KBM-7 (cell line): ENCODE measurements around the gene KRTAP9-1.
"Not testable (repeated sequence)": the region's sequence is repeated elsewhere in the genome, so short reads cannot be mapped to it uniquely, and the experiment has no call there.

ENCODE experiments used
- DNase-seq: peaks from one replicate; pipeline ENCODE4 v3.0.0-alpha.2; 2015
- in situ Hi-C: fragments of 300-500 bp; cut with MboI; formaldehyde crosslinking; loops from 2 replicates; pipeline ENCODE4 v1.14.3; 2020; ENCODE audit warnings: low sequenced_read_pairs, low pct_unique_long_range_greater_than_20kb, mixed read lengths

Gene KRTAP9-1

DNA sequence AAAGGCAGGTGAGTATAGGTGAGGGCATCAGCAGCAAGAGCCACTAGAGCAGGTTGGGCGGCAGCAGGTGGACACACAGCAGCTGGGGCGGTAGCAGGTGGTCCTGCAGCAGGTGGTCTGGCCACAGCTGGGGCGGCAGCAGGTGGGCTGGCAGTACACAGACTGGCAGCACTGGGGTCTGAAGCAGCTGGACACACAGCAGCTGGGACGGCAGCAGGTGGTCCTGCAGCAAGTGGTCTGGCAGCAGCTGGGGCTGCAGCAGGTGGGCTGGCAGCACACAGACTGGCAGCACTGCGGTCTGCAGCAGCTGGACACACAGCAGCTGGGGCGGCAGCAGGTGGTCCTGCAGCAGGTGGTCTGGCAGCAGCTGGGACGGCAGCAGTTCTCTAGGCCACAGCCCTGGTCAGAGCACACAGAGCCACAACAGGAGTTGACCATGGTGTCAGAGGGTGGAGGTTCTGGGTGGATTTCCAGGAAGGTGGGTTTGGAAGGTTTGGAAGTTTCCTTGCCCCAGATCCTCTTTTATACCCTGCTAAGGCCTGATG, 11.9 kb upstream of the KRTAP9-1 start, which contains the start of gene KRTAP4-2:
KRTAP4-2 (minus strand) TSS at position 495 of the 545 bp plus-strand sequence; CDS start at position 438, 57 bp downstream.
- in situ Hi-C loops = no loop called here
- DNase-seq = no peak

DNA sequence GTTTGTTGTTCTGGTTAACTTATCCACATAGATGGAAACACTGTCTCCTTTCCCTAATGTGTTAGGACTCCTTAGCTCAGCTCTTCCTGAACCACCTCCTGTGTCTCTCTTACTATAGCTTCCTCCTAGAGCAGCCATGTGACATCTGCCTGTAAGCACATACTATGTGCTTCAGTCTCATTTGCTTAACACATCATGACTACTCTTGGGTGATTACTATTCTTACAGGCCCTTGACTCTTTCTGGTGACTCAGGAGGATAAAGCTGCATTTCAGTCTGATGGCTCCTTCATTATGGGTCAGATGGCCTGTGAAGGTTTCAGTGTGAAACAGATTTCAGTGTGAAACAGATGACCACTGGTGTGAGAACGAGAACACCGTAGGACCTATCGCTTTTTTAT, 11.3 kb upstream of the KRTAP9-1 start:
- no peak for DNase-seq
- in situ Hi-C loops = no loop called here

DNA sequence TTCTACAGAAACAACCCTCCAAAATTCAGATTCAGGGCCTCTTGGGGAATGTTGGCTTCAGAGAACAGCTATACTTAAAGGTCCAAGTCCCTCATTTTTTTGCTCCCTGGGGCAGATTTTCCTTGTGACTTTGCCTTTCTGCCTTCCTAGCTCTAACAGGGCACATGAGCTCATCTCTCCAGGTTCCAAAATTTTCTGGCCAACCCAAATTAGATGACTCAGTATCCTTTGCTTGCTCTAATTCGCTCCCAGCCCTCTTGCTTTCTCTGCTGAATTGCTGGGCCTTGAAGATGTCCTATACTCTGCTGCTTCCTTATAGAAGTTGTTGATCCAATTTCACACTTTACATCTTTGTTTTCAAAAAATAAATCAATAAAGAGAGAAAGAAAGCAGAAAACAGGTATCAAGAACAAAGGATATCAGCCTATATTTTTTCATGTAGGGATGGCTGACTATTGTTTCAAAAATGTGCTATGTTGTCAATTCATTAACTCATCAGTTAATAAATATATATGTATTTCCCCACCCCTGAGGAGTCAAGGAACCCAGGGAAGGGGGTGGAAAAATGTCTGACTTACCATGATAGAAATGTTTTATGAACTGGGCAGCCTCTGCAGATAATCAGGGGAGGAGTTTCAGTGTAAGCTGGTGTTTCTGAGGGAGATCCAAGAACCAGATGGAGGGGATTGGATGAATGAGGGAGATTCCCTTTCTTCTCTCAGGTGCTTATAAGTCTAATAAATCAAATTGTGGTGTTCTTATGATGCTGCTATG, 10.7 kb upstream of the KRTAP9-1 start:
- DNase-seq = no peak
- in situ Hi-C loops = no loop called here

DNA sequence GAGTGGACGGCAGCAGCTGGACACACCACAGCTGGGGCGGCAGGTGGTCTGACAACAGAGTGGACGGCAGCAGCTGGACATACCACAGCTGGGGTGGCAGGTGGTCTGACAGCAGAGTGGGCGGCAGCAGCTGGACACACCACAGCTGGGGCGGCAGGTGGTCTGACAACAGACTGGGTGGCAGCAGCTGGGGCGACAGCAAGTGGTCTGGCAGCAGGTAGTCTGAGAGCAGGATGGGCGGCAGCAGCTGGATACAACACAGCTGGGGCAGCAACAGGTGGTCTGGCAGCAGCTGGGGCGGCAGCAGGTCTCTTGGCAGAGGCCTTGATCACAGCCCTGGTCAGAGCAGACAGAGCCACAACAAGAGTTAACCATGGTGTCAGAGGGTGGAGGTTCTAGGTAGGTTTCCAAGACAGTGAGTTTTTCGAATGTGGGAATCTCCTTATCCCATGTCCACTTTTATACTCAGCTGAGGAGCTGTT, 5.2 kb upstream of the KRTAP9-1 start, which contains the start of gene KRTAP4-1:
KRTAP4-1 (minus strand) TSS at position 432 of the 482 bp plus-strand sequence; CDS start at position 375, 57 bp downstream.
- in situ Hi-C loops = no loop called here
- no peak for DNase-seq

- DNase-seq = no peak
- in situ Hi-C loops = no loop called here
Measured at GRCh38 chr17:41185001-41185400, 4.7 kb upstream of the KRTAP9-1 start.

GRCh38 chr17:41186872-41187271, 2.8 kb upstream of the KRTAP9-1 start:
- no peak for DNase-seq
- in situ Hi-C loops = no loop called here

- no peak for DNase-seq
- in situ Hi-C loops = no loop called here
Measured at GRCh38 chr17:41190328-41190727, 641 bp downstream of the KRTAP9-1 start.

DNA sequence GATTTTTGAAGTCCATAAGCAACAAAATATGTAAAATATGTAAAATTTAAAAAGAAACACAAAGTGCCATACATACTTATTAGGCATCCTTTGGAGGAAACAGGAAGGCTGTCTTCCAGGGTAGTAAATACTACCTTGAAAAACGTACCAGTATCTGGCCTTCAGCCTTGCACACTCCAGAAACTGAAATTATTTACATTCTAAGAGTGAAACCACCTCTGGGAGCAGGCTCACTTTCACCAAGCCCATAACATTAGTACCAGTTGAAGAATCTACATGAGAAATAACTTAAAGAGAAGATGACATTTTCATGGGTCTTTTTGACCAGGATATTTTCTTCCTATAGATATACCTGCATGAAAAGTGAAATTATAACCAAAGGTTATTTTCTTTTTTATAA, 6.4 kb downstream of the KRTAP9-1 start:
- in situ Hi-C loops = no loop called here
- DNase-seq = no peak

- no peak for DNase-seq
- in situ Hi-C loops = no loop called here
Measured at GRCh38 chr17:41199421-41200078, 9.9 kb downstream of the KRTAP9-1 start.

- in situ Hi-C loops = no loop called here
- no peak for DNase-seq
Measured at GRCh38 chr17:41211845-41212466, 22.3 kb downstream of the KRTAP9-1 start.

DNA sequence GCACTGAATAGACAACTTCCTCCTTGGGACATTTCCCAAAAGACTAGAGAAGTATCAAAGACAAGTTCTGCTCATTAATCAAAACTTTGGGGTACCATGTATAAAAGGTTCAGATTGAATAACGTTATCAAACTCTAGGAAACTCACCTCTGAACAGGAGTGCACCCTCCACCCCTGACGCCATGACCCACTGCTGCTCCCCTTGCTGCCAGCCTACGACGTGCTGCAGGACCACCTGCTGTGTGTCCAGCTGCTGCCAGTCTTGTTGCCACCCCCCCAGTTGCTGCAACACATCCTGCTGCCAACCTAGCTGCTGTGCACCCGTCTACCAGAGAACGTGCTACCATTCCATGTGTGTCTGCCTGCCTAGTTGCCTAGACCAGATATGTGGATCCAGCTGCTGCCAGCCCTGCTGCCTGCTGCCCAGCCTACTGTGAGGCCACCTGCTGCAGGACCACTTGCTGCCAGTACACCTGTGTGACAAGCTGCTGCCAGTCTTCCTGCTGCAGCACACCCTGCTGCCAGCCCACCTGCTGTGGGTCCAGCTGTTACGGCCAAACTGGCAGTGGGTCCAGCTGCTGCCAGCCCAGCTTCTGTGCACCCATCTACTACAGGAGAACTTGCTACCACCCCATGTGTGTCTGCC, 23.0 kb downstream of the KRTAP9-1 start:
- in situ Hi-C loops = no loop called here
- no peak for DNase-seq

- DNase-seq = no peak
- in situ Hi-C loops = no loop called here
Measured at GRCh38 chr17:41215681-41216080, 26.0 kb downstream of the KRTAP9-1 start.

- in situ Hi-C loops = no loop called here
- DNase-seq = no peak
Measured at GRCh38 chr17:41223821-41224220, 34.1 kb downstream of the KRTAP9-1 start.

DNA sequence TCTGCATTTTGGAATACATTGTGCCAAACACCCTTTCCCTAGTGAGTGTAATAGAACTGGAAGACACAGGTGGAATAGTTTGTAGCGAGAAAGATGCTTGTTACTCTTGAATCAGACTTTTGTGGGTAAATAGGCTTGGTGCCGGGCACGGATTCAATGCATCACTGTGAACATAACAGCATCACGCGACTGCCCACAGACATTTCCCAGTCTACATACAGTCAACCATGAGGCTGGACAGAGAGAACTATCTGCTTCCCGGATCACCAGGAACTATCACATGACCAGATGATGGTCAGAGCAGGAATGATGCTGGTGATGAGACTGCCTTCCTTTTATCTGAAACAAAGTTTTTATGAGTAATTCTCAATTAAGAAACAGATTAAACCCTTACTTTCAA, 36.4 kb downstream of the KRTAP9-1 start:
- no peak for DNase-seq
- in situ Hi-C loops = no loop called here

DNA sequence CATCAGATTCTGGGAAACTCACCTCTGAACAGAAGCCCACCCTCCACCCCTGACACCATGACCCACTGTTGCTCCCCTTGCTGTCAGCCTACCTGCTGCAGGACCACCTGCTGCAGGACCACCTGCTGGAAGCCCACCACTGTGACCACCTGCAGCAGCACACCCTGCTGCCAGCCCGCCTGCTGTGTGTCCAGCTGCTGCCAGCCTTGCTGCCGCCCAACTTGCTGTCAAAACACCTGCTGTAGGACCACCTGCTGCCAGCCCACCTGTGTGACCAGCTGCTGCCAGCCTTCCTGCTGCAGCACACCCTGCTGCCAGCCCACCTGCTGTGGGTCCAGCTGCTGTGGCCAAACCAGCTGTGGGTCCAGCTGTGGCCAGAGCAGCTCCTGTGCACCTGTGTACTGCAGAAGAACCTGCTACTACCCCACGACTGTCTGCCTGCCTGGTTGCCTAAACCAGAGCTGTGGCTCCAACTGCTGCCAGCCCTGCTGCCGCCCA, 37.0 kb downstream of the KRTAP9-1 start, which contains the start of gene KRTAP9-2:
KRTAP9-2 (plus strand) TSS at position 51 of the 498 bp plus-strand sequence; CDS start at position 58, 7 bp downstream.
- DNase-seq, in situ Hi-C loops: not testable (repeated sequence)

DNA sequence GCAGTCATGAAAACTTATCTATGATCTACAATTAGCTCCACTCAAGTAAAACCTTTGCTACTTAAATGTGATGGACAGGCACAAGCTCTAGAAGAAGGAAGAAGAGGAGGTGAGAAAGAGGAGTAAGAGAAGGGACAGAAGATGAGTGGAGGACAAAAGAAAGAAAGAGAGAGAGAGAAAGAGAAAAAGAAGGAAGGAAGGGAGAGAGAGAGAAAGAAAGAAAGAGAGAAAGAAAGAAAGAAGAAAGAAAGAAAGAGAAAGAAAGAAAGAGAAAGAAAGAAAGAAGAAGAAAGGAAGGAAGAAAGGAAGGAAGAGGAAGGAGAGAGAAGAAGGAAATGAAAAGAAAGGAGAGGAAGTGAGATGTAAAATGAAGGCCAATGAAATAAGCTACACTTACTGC, 40.4 kb downstream of the KRTAP9-1 start:
- in situ Hi-C loops = no loop called here
- no peak for DNase-seq

GRCh38 chr17:41231731-41232130, 42.0 kb downstream of the KRTAP9-1 start:
- DNase-seq = no peak
- in situ Hi-C loops = no loop called here

- DNase-seq, in situ Hi-C loops: not testable (repeated sequence)
Measured at GRCh38 chr17:41232399-41233105, 42.9 kb downstream of the KRTAP9-1 start, which contains the start of gene KRTAP9-3. KRTAP9-3 (plus strand) TSS chr17:41232449; CDS start chr17:41232502, 53 bp downstream.
